ENCODE measurements around the gene JCAD. TPM values are rescaled to one million over a fixed set of nuclear protein-coding genes. Genes with fewer than 3 reads are reported as not detected.
A peak's percentile ranks its signal among the peaks of the same experiment; 100 is the strongest.

JCAD gene
- total and polyA plus RNA-seq, 2 experiments from 2014 or later = 0.78 to 2.1 TPM

- ATAC-seq (peak; percentile 83), DNase-seq (ENCODE audit: low spot score) (peak; percentile 41)
- no peaks in the 10 kb centered on the region for H3K27me3 Mint-ChIP-seq (ENCODE audit: insufficient read depth, low read depth, poor library complexity)
- H2AFZ ChIP-seq = no peak overlapping the region
- no peaks in the 10 kb centered on the region for H3K27me3 ChIP-seq (ENCODE audit: insufficient read depth)
- peak overlapping the region; percentile 17 for H3K4me3 ChIP-seq
- H3K4me1 Mint-ChIP-seq = peaks cover 23% of the 10 kb centered on the region
- no peaks in the 10 kb centered on the region for H3K9me2 ChIP-seq (ENCODE audit: insufficient read depth)
- H3F3A ChIP-seq (replicated peaks; ENCODE audit: low read depth) = no peaks in the 10 kb centered on the region
- peak overlapping the region; percentile 5; the same call in 1 of the 2 replicates for H3K27ac ChIP-seq (ENCODE audit: low read depth)
- no peaks in the 10 kb centered on the region for H4K20me1 ChIP-seq (replicated peaks; ENCODE audit: insufficient read depth)
- H3K4me2 ChIP-seq = peak overlapping the region; percentile 48
- H3K4me1 ChIP-seq (ENCODE audit: insufficient read depth) = peaks cover 18% of the 10 kb centered on the region
- H3K27ac Mint-ChIP-seq = peak overlapping the region; percentile 17; the same call in 1 of the 2 replicates
- TF ChIP-seq EZH2phosphoT487 (IDR thresholded peaks at IDR 0.05; ENCODE audit: unreplicated experiment) = no peak
- peak; percentile 44; the same call in 1 of the 2 replicates for TF ChIP-seq NANOG (IDR thresholded peaks at IDR 0.05; ENCODE audit: borderline replicate concordance)
- no peaks in the 10 kb centered on the region for H3K36me3 ChIP-seq (ENCODE audit: insufficient read depth)
- no peaks in the 10 kb centered on the region for H3K79me2 ChIP-seq (replicated peaks; ENCODE audit: insufficient read depth)
- H3K4me3 Mint-ChIP-seq = peak overlapping the region; percentile 50
- H3K36me3 Mint-ChIP-seq (ENCODE audit: low read depth) = no peaks in the 10 kb centered on the region; the same call in 2 of the 3 replicates
- H3K9me3 Mint-ChIP-seq = no peaks in the 10 kb centered on the region
These were observed 24.8 kb downstream of the JCAD start for GRCh38 chr10:30034433-30035137.

GRCh38 chr10:30032125-30032524, 27.3 kb downstream of the JCAD start:
- Histone ChIP-seq H2AFZ (no peak overlapping the region), H3K79me2 (replicated peaks; ENCODE audit: insufficient read depth) (no peaks in the 10 kb centered on the region), H3K36me3 (ENCODE audit: insufficient read depth) (no peaks in the 10 kb centered on the region), H3K9me2 (ENCODE audit: insufficient read depth) (no peaks in the 10 kb centered on the region), H3K4me3 (no peak overlapping the region), H3K4me2 (no peak overlapping the region), H3K27me3 (ENCODE audit: insufficient read depth) (no peaks in the 10 kb centered on the region), H4K20me1 (replicated peaks; ENCODE audit: insufficient read depth) (no peaks in the 10 kb centered on the region), H3F3A (replicated peaks; ENCODE audit: low read depth) (no peaks in the 10 kb centered on the region), H3K4me1 (ENCODE audit: insufficient read depth) (peaks cover 18% of the 10 kb centered on the region), H3K27ac (ENCODE audit: low read depth) (no peak overlapping the region)
- H3K27me3 Mint-ChIP-seq (ENCODE audit: insufficient read depth, low read depth, poor library complexity) = no peaks in the 10 kb centered on the region
- H3K36me3 Mint-ChIP-seq (ENCODE audit: low read depth) = no peaks in the 10 kb centered on the region
- no peaks in the 10 kb centered on the region for H3K9me3 Mint-ChIP-seq
- no peak overlapping the region for H3K4me3 Mint-ChIP-seq
- H3K4me1 Mint-ChIP-seq = peaks cover 30% of the 10 kb centered on the region
- no peak for ATAC-seq
- DNase-seq (ENCODE audit: low spot score) = no peak
- no peak overlapping the region for H3K27ac Mint-ChIP-seq
- TF ChIP-seq ZNF462 (CRISPR knock-in tag; IDR thresholded peaks at IDR 0.05) = no peak
- no peak for TF ChIP-seq ZNF114 (CRISPR knock-in tag; IDR thresholded peaks at IDR 0.05)
- no peak for TF ChIP-seq POLR2AphosphoS5 (IDR thresholded peaks at IDR 0.05; ENCODE audit: low read depth)
- no peak for TF ChIP-seq CTCF (conservative IDR thresholded peaks at IDR 0.05; ENCODE audit: low read depth in 2 of 2)
- no peak for TF ChIP-seq CREB1 (CRISPR knock-in tag; IDR thresholded peaks at IDR 0.05; ENCODE audit: low read depth)
- no peak for TF ChIP-seq ZNF331 (CRISPR knock-in tag; IDR thresholded peaks at IDR 0.05; ENCODE audit: low read depth)
- no peak for TF ChIP-seq REST (IDR thresholded peaks at IDR 0.05; ENCODE audit: unreplicated experiment)
- no peak for TF ChIP-seq NANOG (IDR thresholded peaks at IDR 0.05; ENCODE audit: borderline replicate concordance)

Measured in GM23338 (cell line).